Activated CD8-positive, alpha-beta T cell treated with anti-CD3 and anti-CD28 coated beads, Interleukin-2, amount 10 ng/mL, durations not matched to agents 7 days and 5 days (primary cell): ENCODE measurements around the gene MEF2A. TPM values are rescaled to one million over a fixed set of nuclear protein-coding genes. Genes with fewer than 3 reads are reported as not detected.

Experiments used
- ATAC-seq: fragments of 150-1000 bp; cut with Tn5 transposase; one replicate; pipeline ENCODE4 v1.10.0; 2021; ENCODE audit warnings: moderate library complexity
- CTCF ChIA-PET: fragments of 350-600 bp; sonication (Branson Sonifier 250); formaldehyde crosslinking; loops from one replicate; lab custom pipeline; 2021; ENCODE audit warnings: antibody characterized with exemption; lab: Charles Lee
- POLR2A ChIA-PET: fragments of 350-600 bp; sonication (Branson Sonifier 250); formaldehyde crosslinking; loops from one replicate; lab custom pipeline; 2021; ENCODE audit warnings: antibody characterized with exemption; lab: Charles Lee
- DNase-seq: peaks from one replicate; pipeline ENCODE4 v3.0.0-alpha.2; 2020
- H3K27ac Mint-ChIP-seq: one replicate; pipeline ENCODE4 v1.8.0; 2021; ENCODE audit warnings: mild to moderate bottlenecking, mixed read lengths
- H3K27me3 Mint-ChIP-seq: one replicate; pipeline ENCODE4 v1.8.0; 2021; ENCODE audit warnings: low read depth, mixed read lengths
- H3K36me3 Mint-ChIP-seq: one replicate; pipeline ENCODE4 v1.8.0; 2021; ENCODE audit warnings: low read depth, mixed read lengths
- H3K4me1 Mint-ChIP-seq: one replicate; pipeline ENCODE4 v1.8.0; 2021; ENCODE audit warnings: low read depth, mixed read lengths
- H3K4me3 Mint-ChIP-seq: one replicate; pipeline ENCODE4 v1.8.0; 2021; ENCODE audit warnings: mild to moderate bottlenecking, mixed read lengths
- H3K9me3 Mint-ChIP-seq: one replicate; pipeline ENCODE4 v1.8.0; 2022; ENCODE audit warnings: mixed read lengths; ENCODE audit not compliant: insufficient read depth
- total RNA-seq, 2 experiments: library from RNA; stranded (reverse); gene quantifications; one replicate each; pipeline ENCODE4 v1.2.3, GENCODE V29; 2021

The MEF2A gene
- total RNA-seq, 2 experiments from 2014 or later = 26.7 to 27.0 TPM

DNA sequence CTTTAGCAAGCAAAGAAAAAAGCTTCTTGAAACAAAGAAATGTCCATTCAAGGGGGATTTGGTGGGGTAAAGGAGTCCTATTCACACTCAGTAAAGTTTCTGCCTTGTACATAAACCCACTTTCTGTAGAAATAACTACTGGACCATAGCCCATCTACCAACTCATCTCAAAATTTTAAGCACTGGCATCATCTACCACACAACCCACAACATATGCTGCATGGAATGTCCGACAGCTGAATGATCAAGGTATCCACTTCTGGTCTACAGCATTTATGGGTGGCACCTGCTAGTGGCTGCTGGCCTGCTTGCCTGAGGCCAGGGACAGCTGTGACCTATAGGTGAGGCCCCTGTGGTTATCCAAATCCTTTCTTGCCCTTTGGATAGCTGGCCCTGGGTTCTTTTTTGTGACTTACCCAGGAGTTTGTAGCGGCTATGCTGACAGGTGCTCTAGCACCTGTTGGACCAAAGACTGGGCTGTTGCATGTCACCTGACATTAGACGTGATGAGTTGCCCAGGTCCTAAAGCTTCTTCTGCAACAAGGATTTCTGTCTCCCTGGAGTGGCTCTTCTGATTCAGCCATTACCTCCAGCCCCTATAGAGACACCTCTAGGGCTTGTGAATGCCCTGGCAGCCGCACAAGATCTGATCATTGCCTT lies 19.2 kb upstream of the MEF2A start:
- Mint-ChIP-seq H3K27me3 (peaks cover 2% of the 10 kb centered on the region), H3K4me1 (no peaks in the 10 kb centered on the region), H3K36me3 (no peaks in the 10 kb centered on the region), H3K9me3 (no peaks in the 10 kb centered on the region), H3K27ac (no peak overlapping the region), H3K4me3 (no peak overlapping the region)
- CTCF ChIA-PET = no interaction called here
- DNase-seq (no peak), ATAC-seq (no peak)
- POLR2A ChIA-PET = no interaction called here

GRCh38 chr15:99547517-99547916 lies 18.3 kb upstream of the MEF2A start:
- no peaks in the 10 kb centered on the region for H3K36me3 Mint-ChIP-seq
- POLR2A ChIA-PET = no interaction called here
- H3K9me3 Mint-ChIP-seq = no peaks in the 10 kb centered on the region
- no peak overlapping the region for H3K4me3 Mint-ChIP-seq
- peaks cover 2% of the 10 kb centered on the region for H3K27me3 Mint-ChIP-seq
- H3K27ac Mint-ChIP-seq = no peak overlapping the region
- ATAC-seq (no peak), DNase-seq (no peak)
- CTCF ChIA-PET = no interaction called here
- no peaks in the 10 kb centered on the region for H3K4me1 Mint-ChIP-seq

DNA sequence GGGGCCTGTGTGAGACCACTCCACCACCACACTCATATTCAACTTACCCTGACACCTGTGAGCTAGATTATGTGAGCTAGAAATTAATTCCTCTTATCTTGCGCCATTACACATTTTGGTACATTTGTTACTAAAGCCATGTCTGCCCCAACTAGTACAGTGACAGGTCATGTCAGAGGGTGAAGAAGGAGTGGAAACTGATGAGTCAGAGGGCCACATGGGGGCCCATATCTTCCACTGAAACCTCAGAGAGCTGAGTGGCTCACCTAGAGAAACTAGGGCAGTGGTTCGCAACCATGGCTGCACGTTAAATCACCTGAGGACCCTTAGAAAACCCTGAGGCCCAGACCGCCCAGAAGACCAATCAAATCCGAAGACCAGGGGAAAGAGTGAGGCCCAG lies 15.7 kb upstream of the MEF2A start:
- ChIA-PET CTCF (interaction anchor here (0.8 to 1.0 kb wide), 2 partner anchors 17 to 154 kb away, joined by 3 read pairs; no protein-coding TSS in a partner anchor), POLR2A (interaction anchor here (0.9 kb wide), 1 partner anchor 15 kb away, joined by 3 read pairs; the partner anchor contains the start of gene MEF2A)
- H3K4me1 Mint-ChIP-seq = no peaks in the 10 kb centered on the region
- peak; percentile 30 for ATAC-seq
- H3K4me3 Mint-ChIP-seq = no peak overlapping the region
- peaks cover 2% of the 10 kb centered on the region for H3K27me3 Mint-ChIP-seq
- DNase-seq = no peak
- H3K9me3 Mint-ChIP-seq = no peaks in the 10 kb centered on the region
- H3K27ac Mint-ChIP-seq = no peak overlapping the region
- no peaks in the 10 kb centered on the region for H3K36me3 Mint-ChIP-seq

- no peaks in the 10 kb centered on the region for H3K36me3 Mint-ChIP-seq
- H3K9me3 Mint-ChIP-seq = no peaks in the 10 kb centered on the region
- no peaks in the 10 kb centered on the region for H3K27me3 Mint-ChIP-seq
- H3K4me3 Mint-ChIP-seq = no peak overlapping the region
- no peak for DNase-seq
- no peak overlapping the region for H3K27ac Mint-ChIP-seq
- no peak for ATAC-seq
- CTCF ChIA-PET = no interaction called here
- no peaks in the 10 kb centered on the region for H3K4me1 Mint-ChIP-seq
- POLR2A ChIA-PET = no interaction called here
Measured at GRCh38 chr15:99552111-99552510, 13.7 kb upstream of the MEF2A start.

DNA sequence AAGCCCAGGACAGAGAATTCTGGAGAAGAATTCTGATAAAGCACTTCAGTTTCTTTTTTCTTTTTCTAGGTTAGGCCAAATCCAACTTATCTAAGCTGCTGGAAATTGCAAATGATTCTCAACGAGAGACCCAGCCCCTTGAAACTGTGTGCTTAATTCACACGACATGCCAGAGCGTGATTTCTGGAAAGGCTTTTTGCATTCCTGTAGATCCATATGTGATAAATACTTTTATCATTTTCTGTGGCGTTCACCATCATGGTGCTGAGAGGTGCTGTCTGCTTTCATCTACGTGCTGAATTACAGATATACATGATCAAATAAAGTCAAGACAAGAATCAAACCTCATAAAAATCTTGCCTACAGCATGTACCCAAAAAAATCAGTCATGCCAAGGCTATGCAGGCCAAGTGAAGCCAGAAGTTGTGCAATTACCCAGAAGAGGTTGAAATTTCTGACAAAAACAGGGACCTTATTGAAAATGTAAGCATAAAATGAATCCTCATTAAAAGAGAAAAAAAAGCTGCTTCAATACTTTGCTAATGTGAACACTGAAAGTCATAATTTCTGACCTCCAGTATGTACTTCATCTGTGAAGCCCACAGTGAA lies 10.8 kb upstream of the MEF2A start:
- Mint-ChIP-seq H3K4me1 (no peaks in the 10 kb centered on the region), H3K4me3 (no peak overlapping the region), H3K27ac (no peak overlapping the region), H3K9me3 (no peaks in the 10 kb centered on the region), H3K27me3 (peaks cover 6% of the 10 kb centered on the region), H3K36me3 (no peaks in the 10 kb centered on the region)
- POLR2A ChIA-PET = no interaction called here
- no peak for ATAC-seq
- no peak for DNase-seq
- CTCF ChIA-PET = interaction anchor here (1.0 kb wide), 1 partner anchor 15 kb away, joined by 3 read pairs; no protein-coding TSS in a partner anchor

GRCh38 chr15:99556011-99556410 lies 9.8 kb upstream of the MEF2A start:
- no peak for ATAC-seq
- no peak overlapping the region for H3K27ac Mint-ChIP-seq
- CTCF ChIA-PET = interaction anchor here (1.0 to 1.2 kb wide), 2 partner anchors 14 to 146 kb away, joined by 3 read pairs; no protein-coding TSS in a partner anchor
- H3K4me1 Mint-ChIP-seq = no peaks in the 10 kb centered on the region
- DNase-seq = no peak
- POLR2A ChIA-PET = no interaction called here
- no peak overlapping the region for H3K4me3 Mint-ChIP-seq
- peaks cover 9% of the 10 kb centered on the region for H3K27me3 Mint-ChIP-seq
- H3K36me3 Mint-ChIP-seq = no peaks in the 10 kb centered on the region
- no peaks in the 10 kb centered on the region for H3K9me3 Mint-ChIP-seq

GRCh38 chr15:99556578-99556977 lies 9.2 kb upstream of the MEF2A start:
- POLR2A ChIA-PET = no interaction called here
- no peaks in the 10 kb centered on the region for H3K9me3 Mint-ChIP-seq

DNA sequence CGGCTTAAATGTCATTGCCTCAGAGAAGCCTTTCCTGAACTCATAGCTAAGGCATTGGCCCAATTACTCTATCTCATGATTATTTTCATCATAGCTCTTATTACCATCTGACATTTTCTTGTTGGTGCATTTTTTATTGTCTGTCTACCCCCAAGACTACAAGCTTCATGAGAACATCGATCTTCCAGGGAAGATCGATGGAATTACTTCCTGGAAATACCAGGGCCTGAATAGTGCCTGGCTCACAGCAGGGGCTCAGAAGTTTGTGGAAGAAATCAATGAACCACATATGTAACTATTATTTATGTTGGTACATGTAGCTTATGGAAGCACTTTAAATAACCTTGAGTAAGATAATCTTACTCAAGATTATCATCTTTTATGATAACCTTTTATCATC lies 7.7 kb upstream of the MEF2A start:
- no peak for ATAC-seq
- Mint-ChIP-seq H3K4me3 (no peak overlapping the region), H3K9me3 (no peaks in the 10 kb centered on the region), H3K27me3 (peaks cover 16% of the 10 kb centered on the region), H3K4me1 (peaks cover 12% of the 10 kb centered on the region), H3K36me3 (no peaks in the 10 kb centered on the region), H3K27ac (no peak overlapping the region)
- ChIA-PET CTCF (interaction anchor here (1.9 kb wide), 1 partner anchor 146 kb away, joined by 6 read pairs; no protein-coding TSS in a partner anchor), POLR2A (no interaction called here)
- DNase-seq = no peak

More at GRCh38 chr15:99556578-99556977, 9.2 kb upstream of the MEF2A start:
- H3K4me3 Mint-ChIP-seq = no peak overlapping the region
- no peaks in the 10 kb centered on the region for H3K36me3 Mint-ChIP-seq
- no peak overlapping the region for H3K27ac Mint-ChIP-seq
- peaks cover 12% of the 10 kb centered on the region for H3K27me3 Mint-ChIP-seq
- CTCF ChIA-PET = interaction anchor here (1.2 to 1.9 kb wide), 2 partner anchors 147 to 148 kb away, joined by 3 to 6 read pairs; no protein-coding TSS in a partner anchor
- DNase-seq (no peak), ATAC-seq (no peak)
- H3K4me1 Mint-ChIP-seq = no peaks in the 10 kb centered on the region

GRCh38 chr15:99558571-99558970 lies 7.2 kb upstream of the MEF2A start:
- peaks cover 16% of the 10 kb centered on the region for H3K27me3 Mint-ChIP-seq
- H3K36me3 Mint-ChIP-seq = no peaks in the 10 kb centered on the region
- no peaks in the 10 kb centered on the region for H3K9me3 Mint-ChIP-seq
- ATAC-seq (no peak), DNase-seq (no peak)
- peaks cover 16% of the 10 kb centered on the region for H3K4me1 Mint-ChIP-seq
- no peak overlapping the region for H3K27ac Mint-ChIP-seq
- CTCF ChIA-PET = interaction anchor here (1.9 kb wide), 1 partner anchor 146 kb away, joined by 6 read pairs; no protein-coding TSS in a partner anchor
- no peak overlapping the region for H3K4me3 Mint-ChIP-seq
- POLR2A ChIA-PET = no interaction called here

GRCh38 chr15:99561476-99562230 lies 4.1 kb upstream of the MEF2A start:
- peaks cover 18% of the 10 kb centered on the region for H3K27me3 Mint-ChIP-seq
- POLR2A ChIA-PET = interaction anchor here (1.0 kb wide), 1 partner anchor 66 kb away, joined by 3 read pairs; no protein-coding TSS in a partner anchor
- H3K4me3 Mint-ChIP-seq = no peak overlapping the region
- DNase-seq (no peak), ATAC-seq (no peak)
- peaks cover 27% of the 10 kb centered on the region for H3K4me1 Mint-ChIP-seq
- H3K27ac Mint-ChIP-seq = no peak overlapping the region
- H3K36me3 Mint-ChIP-seq = peaks cover 1% of the 10 kb centered on the region
- CTCF ChIA-PET = interaction anchor here (1.7 to 2.2 kb wide), 2 partner anchors 142 to 195 kb away, joined by 5 to 21 read pairs; no protein-coding TSS in a partner anchor
- no peaks in the 10 kb centered on the region for H3K9me3 Mint-ChIP-seq

GRCh38 chr15:99562238-99562637 lies 3.5 kb upstream of the MEF2A start:
- POLR2A ChIA-PET = interaction anchor here (1.0 kb wide), 1 partner anchor 67 kb away, joined by 3 read pairs; no protein-coding TSS in a partner anchor
- Mint-ChIP-seq H3K4me3 (no peak overlapping the region), H3K36me3 (peaks cover 2% of the 10 kb centered on the region), H3K4me1 (peaks cover 31% of the 10 kb centered on the region), H3K27me3 (peaks cover 18% of the 10 kb centered on the region), H3K27ac (no peak overlapping the region), H3K9me3 (no peaks in the 10 kb centered on the region)
- no peak for ATAC-seq
- DNase-seq = no peak
- CTCF ChIA-PET = interaction anchor here (1.1 to 2.2 kb wide), 3 partner anchors 142 to 246 kb away, joined by 3 to 21 read pairs (median 5); no protein-coding TSS in a partner anchor
